ENCODE measurements around the gene USP49. TPM values are rescaled to one million over a fixed set of nuclear protein-coding genes. Genes with fewer than 3 reads are reported as not detected.
A peak's percentile ranks its signal among the peaks of the same experiment; 100 is the strongest.

USP49 gene
- total RNA-seq, 2 donors from 2014 or later, result 1.7 to 19.5 TPM

GRCh38 chr6:41920921-41921711, 25.9 kb upstream of the USP49 start, which contains the start of the genes BYSL and MED20:
BYSL (plus strand) TSS chr6:41921499; CDS start chr6:41921563, 64 bp downstream.
MED20 (minus strand) TSS chr6:41921139; CDS start chr6:41921018, 121 bp downstream.
- Histone ChIP-seq H3K4me3 (peak within 1 kb of the TSS; percentile 67 to 83), H3K36me3 (no peaks in the 10 kb centered on the region), H3K4me1 (replicated peaks) (peaks cover 8% of the 10 kb centered on the region), H3K27ac (peak within 1 kb of the TSS; percentile 97 to 98), H3K9me3 (no peaks in the 10 kb centered on the region), H3K27me3 (replicated peaks; ENCODE audit: insufficient read depth) (no peaks in the 10 kb centered on the region)
- intact Hi-C loops (cut with DNase I), result loop anchor here (2.0 to 10.0 kb wide), 3 partner anchors 124 to 304 kb away; partner anchors contain the start of gene TOMM6
- TF ChIP-seq, protein P1, sequence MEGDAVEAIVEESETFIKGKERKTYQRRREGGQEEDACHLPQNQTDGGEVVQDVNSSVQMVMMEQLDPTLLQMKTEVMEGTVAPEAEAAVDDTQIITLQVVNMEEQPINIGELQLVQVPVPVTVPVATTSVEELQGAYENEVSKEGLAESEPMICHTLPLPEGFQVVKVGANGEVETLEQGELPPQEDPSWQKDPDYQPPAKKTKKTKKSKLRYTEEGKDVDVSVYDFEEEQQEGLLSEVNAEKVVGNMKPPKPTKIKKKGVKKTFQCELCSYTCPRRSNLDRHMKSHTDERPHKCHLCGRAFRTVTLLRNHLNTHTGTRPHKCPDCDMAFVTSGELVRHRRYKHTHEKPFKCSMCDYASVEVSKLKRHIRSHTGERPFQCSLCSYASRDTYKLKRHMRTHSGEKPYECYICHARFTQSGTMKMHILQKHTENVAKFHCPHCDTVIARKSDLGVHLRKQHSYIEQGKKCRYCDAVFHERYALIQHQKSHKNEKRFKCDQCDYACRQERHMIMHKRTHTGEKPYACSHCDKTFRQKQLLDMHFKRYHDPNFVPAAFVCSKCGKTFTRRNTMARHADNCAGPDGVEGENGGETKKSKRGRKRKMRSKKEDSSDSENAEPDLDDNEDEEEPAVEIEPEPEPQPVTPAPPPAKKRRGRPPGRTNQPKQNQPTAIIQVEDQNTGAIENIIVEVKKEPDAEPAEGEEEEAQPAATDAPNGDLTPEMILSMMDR (IDR thresholded peaks at IDR 0.05), result peak; percentile 90 to 99 (median 98)
- TF ChIP-seq POLR2AphosphoS5 (IDR thresholded peaks at IDR 0.05), result peak; percentile 98
- TF ChIP-seq POLR2A (IDR thresholded peaks at IDR 0.05), result peak; percentile 66
- DNase-seq (ENCODE audit: low spot score), result peak; percentile 95
- under 1% methylated on average over 55 of the region's 55 CpGs for WGBS

DNA sequence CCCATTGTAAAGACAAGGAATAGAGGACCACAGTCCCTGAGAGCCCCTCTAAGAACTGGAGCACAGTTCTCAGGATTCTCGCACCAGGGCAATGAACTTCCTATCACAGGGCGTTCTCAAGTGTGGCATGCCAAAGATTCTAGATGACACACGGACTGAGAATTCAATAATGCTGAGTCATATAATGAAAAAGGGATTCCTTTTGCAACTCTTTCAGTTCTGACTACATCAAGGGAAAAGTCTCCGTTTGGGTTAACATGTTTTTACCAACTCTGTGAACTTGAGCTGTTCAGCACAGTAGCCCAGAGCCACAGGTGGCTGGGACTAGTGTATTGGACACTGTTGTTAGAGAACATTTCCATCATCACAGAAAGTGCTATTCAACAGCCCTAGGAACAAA, 22.4 kb upstream of the USP49 start:
- 67% methylated on average over 4 of the region's 4 CpGs for WGBS
- DNase-seq (ENCODE audit: low spot score), result no peak
- Histone ChIP-seq H3K27ac (no peak overlapping the region), H3K27me3 (replicated peaks; ENCODE audit: insufficient read depth) (no peaks in the 10 kb centered on the region), H3K4me1 (replicated peaks) (peaks cover 8% of the 10 kb centered on the region), H3K36me3 (no peaks in the 10 kb centered on the region), H3K9me3 (no peaks in the 10 kb centered on the region), H3K4me3 (no peak overlapping the region)
- intact Hi-C loops (cut with DNase I), result no loop called here
- TF ChIP-seq, protein P1 (IDR thresholded peaks at IDR 0.05), result no peak
- no peak for TF ChIP-seq POLR2AphosphoS5 (IDR thresholded peaks at IDR 0.05)
- no peak for TF ChIP-seq POLR2A (IDR thresholded peaks at IDR 0.05)

- DNase-seq (ENCODE audit: low spot score), result no peak
- WGBS, result 99% methylated on average over 4 of the region's 4 CpGs
- no peak for TF ChIP-seq POLR2A (IDR thresholded peaks at IDR 0.05)
- no peaks in the 10 kb centered on the region for H3K9me3 ChIP-seq
- no peaks in the 10 kb centered on the region for H3K36me3 ChIP-seq
- no peak overlapping the region for H3K4me3 ChIP-seq
- peaks cover 6% of the 10 kb centered on the region for H3K4me1 ChIP-seq (replicated peaks)
- no peak overlapping the region for H3K27ac ChIP-seq
- intact Hi-C loops (cut with DNase I), result no loop called here
- H3K27me3 ChIP-seq (replicated peaks; ENCODE audit: insufficient read depth), result no peaks in the 10 kb centered on the region
These were observed 19.8 kb upstream of the USP49 start for GRCh38 chr6:41914869-41915530.

- intact Hi-C loops (cut with DNase I), result no loop called here
- TF ChIP-seq POLR2A (IDR thresholded peaks at IDR 0.05) (no peak), POLR2AphosphoS5 (IDR thresholded peaks at IDR 0.05) (no peak)
- TF ChIP-seq, protein P1 (IDR thresholded peaks at IDR 0.05), result no peak
- H3K27ac ChIP-seq, result no peak overlapping the region
- peaks cover 1% of the 10 kb centered on the region for H3K4me1 ChIP-seq (replicated peaks)
- no peaks in the 10 kb centered on the region for H3K27me3 ChIP-seq (replicated peaks; ENCODE audit: insufficient read depth)
- no peak overlapping the region for H3K4me3 ChIP-seq
- DNase-seq (ENCODE audit: low spot score), result no peak
- H3K36me3 ChIP-seq, result no peaks in the 10 kb centered on the region
- no peaks in the 10 kb centered on the region for H3K9me3 ChIP-seq
- WGBS, result 93% methylated on average over 2 of the region's 2 CpGs
These were observed 19.2 kb upstream of the USP49 start for GRCh38 chr6:41914343-41914742.

GRCh38 chr6:41909727-41910126, 14.6 kb upstream of the USP49 start:
- H3K36me3 ChIP-seq, result no peaks in the 10 kb centered on the region
- H3K4me1 ChIP-seq (replicated peaks), result no peaks in the 10 kb centered on the region
- DNase-seq (ENCODE audit: low spot score), result no peak
- H3K27me3 ChIP-seq (replicated peaks; ENCODE audit: insufficient read depth), result no peaks in the 10 kb centered on the region
- no peaks in the 10 kb centered on the region for H3K9me3 ChIP-seq
- TF ChIP-seq POLR2AphosphoS5 (IDR thresholded peaks at IDR 0.05) (no peak), POLR2A (IDR thresholded peaks at IDR 0.05) (no peak)
- TF ChIP-seq, protein P1 (IDR thresholded peaks at IDR 0.05), result no peak
- H3K4me3 ChIP-seq, result no peak overlapping the region
- 87% methylated on average over 1 of the region's 1 CpG for WGBS
- intact Hi-C loops (cut with DNase I), result no loop called here
- H3K27ac ChIP-seq, result no peak overlapping the region
